Esophagus squamous epithelium (tissue), 5 donors: ENCODE measurements around the gene TMEM165. TPM values are rescaled to one million over a fixed set of nuclear protein-coding genes. Genes with fewer than 3 reads are reported as not detected.

Source experiments
- DNase-seq: peaks from one replicate; lab custom pipeline; 2025; lab: John Stamatoyannopoulos, UW
- H3K27ac ChIP-seq, 4 donors: fragments of 200-600 bp; sonication (generic); one replicate each; pipeline ENCODE4 v1.5.1; 2016 to 2019; ENCODE audit warnings: mild to moderate bottlenecking in 1 of 4
- H3K27me3 ChIP-seq, 4 donors: fragments of 200-600 bp; sonication (generic); 1 replicate in 3 of 4; 2 replicates in 1 of 4; pipeline versions ENCODE4 v1.5.1 to v1.6.0; 2017 to 2021; ENCODE audit warnings: antibody characterized with exemption in 1 of 4
- H3K36me3 ChIP-seq, 3 donors: fragments of 200-600 bp; sonication (generic); one replicate each; pipeline ENCODE4 v1.5.1; 2016 to 2019
- H3K4me1 ChIP-seq, 3 donors: fragments of 200-600 bp; sonication (generic); one replicate each; pipeline ENCODE4 v1.5.1; 2017 to 2019
- H3K4me3 ChIP-seq, 4 donors: fragments of 200-600 bp; sonication (generic); 1 replicate in 3 of 4; 2 replicates in 1 of 4; pipeline ENCODE4 v1.5.1; 2016 to 2019; ENCODE audit warnings: mild to moderate bottlenecking in 2 of 4, moderate library complexity in 1 of 4
- H3K9me3 ChIP-seq, 3 donors: fragments of 200-600 bp; sonication (generic); one replicate each; pipeline ENCODE4 v1.5.1; 2016 to 2019
- POLR2A ChIP-seq, 4 donors: fragments of 450-650 bp; IDR thresholded peaks; one replicate each; pipeline ENCODE4 v1.6.1; 2017; ENCODE audit warnings: antibody characterized with exemption in 4 of 4, mild to moderate bottlenecking in 4 of 4, moderate library complexity in 3 of 4
- WGBS, 2 donors: methylation state at CpG; one replicate each; pipeline ENCODE4 v1.1.5; 2018; 5-methylcytosine and 5-hydroxymethylcytosine counted together
- intact Hi-C: fragments of 100-400 bp; cut with DNase I; formaldehyde crosslinking; loops from one replicate; pipeline ENCODE4 v1.15.0; 2022
- total RNA-seq, 4 donors: library from RNA; depleted of rRNA; stranded (reverse); fragments of >200 nt; gene quantifications; one replicate each; pipeline ENCODE4 v1.1.0, GENCODE V29; 2016
- TF ChIP-seq, protein P1 (sequence below), 6 experiments: fragments of 450-650 bp in 4 of 6; fragments of 200-600 bp in 2 of 6; sonication (generic) in 2 of 6; IDR thresholded peaks; one replicate each; pipeline ENCODE4 v1.5.1; 2016 to 2019; ENCODE audit warnings: antibody characterized with exemption in 6 of 6, mild to moderate bottlenecking in 4 of 6, moderate library complexity in 4 of 6
- donor health status: DM: yes; HTN: yes; CAD: no.

The TMEM165 gene
- total RNA-seq, 4 donors from 2014 or later: 136 to 276 (median 179) TPM

DNA sequence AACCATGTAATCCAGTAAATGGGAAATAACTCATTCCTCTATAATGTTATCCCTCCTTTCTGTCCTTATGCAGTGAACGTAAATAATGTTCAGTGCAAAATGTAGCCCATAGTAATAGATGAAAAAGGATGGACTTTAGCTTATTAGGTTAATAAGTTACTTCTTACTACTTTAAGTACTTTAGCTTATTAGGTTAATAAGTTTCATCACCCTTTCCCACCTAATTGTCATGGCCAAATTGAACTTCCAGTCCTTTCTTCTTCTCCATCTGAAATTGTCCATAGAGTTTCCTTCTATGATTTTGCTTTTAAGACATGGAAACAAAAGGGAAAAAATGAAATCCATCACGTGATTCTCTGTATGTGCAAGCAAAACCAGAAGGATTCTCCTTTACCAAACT, 15.2 kb upstream of the TMEM165 start:
- Histone ChIP-seq H3K4me3 (no peak overlapping the region), H3K36me3 (no peaks in the 10 kb centered on the region), H3K27ac (no peak overlapping the region), H3K9me3 (no peaks in the 10 kb centered on the region), H3K27me3 (no peaks in the 10 kb centered on the region), H3K4me1 (peaks cover 0 to 9% (median 0%) of the 10 kb centered on the region in 3 donors)
- intact Hi-C loops: no loop called here
- no peak for DNase-seq
- no peak for TF ChIP-seq POLR2A (IDR thresholded peaks at IDR 0.05)
- TF ChIP-seq, protein P1, sequence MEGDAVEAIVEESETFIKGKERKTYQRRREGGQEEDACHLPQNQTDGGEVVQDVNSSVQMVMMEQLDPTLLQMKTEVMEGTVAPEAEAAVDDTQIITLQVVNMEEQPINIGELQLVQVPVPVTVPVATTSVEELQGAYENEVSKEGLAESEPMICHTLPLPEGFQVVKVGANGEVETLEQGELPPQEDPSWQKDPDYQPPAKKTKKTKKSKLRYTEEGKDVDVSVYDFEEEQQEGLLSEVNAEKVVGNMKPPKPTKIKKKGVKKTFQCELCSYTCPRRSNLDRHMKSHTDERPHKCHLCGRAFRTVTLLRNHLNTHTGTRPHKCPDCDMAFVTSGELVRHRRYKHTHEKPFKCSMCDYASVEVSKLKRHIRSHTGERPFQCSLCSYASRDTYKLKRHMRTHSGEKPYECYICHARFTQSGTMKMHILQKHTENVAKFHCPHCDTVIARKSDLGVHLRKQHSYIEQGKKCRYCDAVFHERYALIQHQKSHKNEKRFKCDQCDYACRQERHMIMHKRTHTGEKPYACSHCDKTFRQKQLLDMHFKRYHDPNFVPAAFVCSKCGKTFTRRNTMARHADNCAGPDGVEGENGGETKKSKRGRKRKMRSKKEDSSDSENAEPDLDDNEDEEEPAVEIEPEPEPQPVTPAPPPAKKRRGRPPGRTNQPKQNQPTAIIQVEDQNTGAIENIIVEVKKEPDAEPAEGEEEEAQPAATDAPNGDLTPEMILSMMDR (IDR thresholded peaks at IDR 0.05): no peak
- 73 to 94% methylated on average over 2 of the region's 2 CpGs for WGBS, 2 donors

DNA sequence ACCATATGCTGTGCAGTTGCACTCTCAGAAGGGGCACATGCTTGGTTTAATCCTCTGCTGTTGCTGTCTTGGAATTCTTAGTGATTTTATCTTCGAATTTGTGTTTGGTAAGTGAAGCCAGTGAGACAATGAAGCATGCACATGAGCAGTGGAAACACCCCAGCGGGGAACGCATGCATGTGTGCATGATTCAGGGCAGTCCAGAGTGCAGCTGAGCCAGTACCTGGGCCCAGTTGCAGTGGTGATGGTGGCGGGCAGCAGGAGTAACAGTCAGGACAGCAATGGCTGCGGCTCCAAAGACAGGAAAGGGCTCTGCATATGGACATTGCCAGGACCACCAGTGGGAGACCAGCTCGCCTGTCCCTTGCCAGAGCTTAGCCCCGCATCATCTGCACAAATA, 14.3 kb upstream of the TMEM165 start:
- intact Hi-C loops: no loop called here
- H3K4me3 ChIP-seq: no peak overlapping the region
- WGBS, 2 donors: 87 to 95% methylated on average over 6 to 7 of the region's 7 CpGs

DNA sequence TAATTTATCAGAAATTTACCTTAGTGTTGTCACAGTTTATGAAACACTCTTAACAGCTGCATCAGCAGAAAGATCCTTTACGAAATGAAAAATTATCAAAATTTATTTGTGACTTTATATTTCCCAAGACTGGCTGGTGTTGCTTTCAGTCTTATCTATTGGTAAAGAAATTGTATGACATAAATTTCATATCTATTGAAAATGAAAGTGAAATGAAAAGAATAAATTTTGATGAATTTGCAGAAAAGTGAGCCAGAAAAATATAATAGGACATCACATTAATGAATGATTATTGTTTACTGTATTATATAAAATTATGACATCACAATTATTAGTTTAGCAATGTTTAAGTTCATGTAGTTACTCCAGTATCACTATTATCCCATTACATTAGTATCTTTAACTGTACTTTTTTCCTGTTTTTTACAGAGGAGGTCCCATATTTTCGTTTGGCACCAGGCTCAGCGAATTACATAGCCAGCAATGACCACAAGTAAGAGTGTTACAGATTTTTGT, 13.2 kb upstream of the TMEM165 start:
- TF ChIP-seq, protein P1 (IDR thresholded peaks at IDR 0.05): no peak
- no peak for TF ChIP-seq POLR2A (IDR thresholded peaks at IDR 0.05)

More for the DNA sequence above, 14.3 kb upstream of the TMEM165 start:
- Histone ChIP-seq H3K36me3 (no peaks in the 10 kb centered on the region), H3K27ac (no peak overlapping the region), H3K9me3 (no peaks in the 10 kb centered on the region), H3K27me3 (no peaks in the 10 kb centered on the region), H3K4me1 (peaks cover 0 to 9% (median 0%) of the 10 kb centered on the region in 3 donors)
- DNase-seq: no peak
- no peak for TF ChIP-seq POLR2A (IDR thresholded peaks at IDR 0.05)
- TF ChIP-seq, protein P1 (IDR thresholded peaks at IDR 0.05): no peak

DNA sequence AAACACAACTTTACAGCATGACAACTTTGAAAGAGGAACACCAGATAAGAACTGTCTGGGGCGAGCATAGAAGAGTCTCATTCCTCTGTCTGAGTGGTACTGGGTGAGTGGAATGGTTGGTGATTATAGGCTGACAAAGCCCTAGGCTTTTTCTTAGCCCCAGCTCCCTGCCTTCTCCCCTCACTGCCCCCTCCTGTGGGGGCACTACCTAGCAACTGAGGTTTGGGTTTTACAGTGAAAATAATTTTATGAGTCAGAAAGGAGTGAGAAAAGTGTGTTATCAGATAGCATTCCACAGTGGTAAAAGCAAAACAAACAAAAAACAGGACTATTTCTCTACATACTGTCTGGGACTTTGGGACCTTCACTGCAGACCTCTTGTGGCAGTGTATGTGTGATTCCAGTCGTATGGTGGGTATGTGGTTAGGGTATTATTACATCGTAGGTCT, 10.5 kb upstream of the TMEM165 start:
- Histone ChIP-seq H3K9me3 (no peaks in the 10 kb centered on the region), H3K4me3 (no peak overlapping the region), H3K36me3 (no peaks in the 10 kb centered on the region), H3K27me3 (no peaks in the 10 kb centered on the region), H3K4me1 (no peaks in the 10 kb centered on the region), H3K27ac (no peak overlapping the region)
- DNase-seq: no peak
- 82 to 86% methylated on average over 3 of the region's 3 CpGs for WGBS, 2 donors
- TF ChIP-seq, protein P1 (IDR thresholded peaks at IDR 0.05): no peak
- no peak for TF ChIP-seq POLR2A (IDR thresholded peaks at IDR 0.05)
- intact Hi-C loops: no loop called here

More for the DNA sequence above, 13.2 kb upstream of the TMEM165 start:
- intact Hi-C loops: no loop called here
- no peak overlapping the region for H3K4me3 ChIP-seq
- peaks cover 0 to 9% (median 0%) of the 10 kb centered on the region in 3 donors for H3K4me1 ChIP-seq
- no peaks in the 10 kb centered on the region for H3K27me3 ChIP-seq
- H3K27ac ChIP-seq: no peak overlapping the region
- WGBS, 2 donors: 86% methylated on average over 3 of the region's 3 CpGs
- DNase-seq: no peak
- H3K36me3 ChIP-seq: no peaks in the 10 kb centered on the region
- no peaks in the 10 kb centered on the region for H3K9me3 ChIP-seq

DNA sequence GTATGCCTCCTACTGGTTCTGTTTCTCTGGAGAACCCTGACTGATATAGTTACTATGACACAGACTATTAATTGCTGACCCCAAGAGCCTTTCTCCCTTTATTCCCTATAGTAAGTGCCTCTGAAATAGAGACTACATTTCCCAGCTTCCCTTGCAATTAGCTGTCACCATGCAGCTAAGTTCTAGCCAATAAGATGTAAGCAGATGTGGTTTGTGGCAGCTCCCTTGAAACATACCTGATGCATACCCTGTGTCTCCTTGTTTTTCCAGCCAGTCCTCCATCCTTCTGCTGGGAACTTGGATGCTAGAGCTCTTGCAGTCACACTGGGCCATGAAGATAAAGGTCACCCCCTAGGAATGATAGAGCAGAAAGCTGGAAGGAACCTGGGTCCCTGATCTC, 9.7 kb upstream of the TMEM165 start:
- no peak overlapping the region for H3K4me3 ChIP-seq
- H3K27ac ChIP-seq: no peak overlapping the region
- TF ChIP-seq, protein P1 (IDR thresholded peaks at IDR 0.05): no peak
- no peak for TF ChIP-seq POLR2A (IDR thresholded peaks at IDR 0.05)
- H3K4me1 ChIP-seq: no peaks in the 10 kb centered on the region
- no peak for DNase-seq
- no peaks in the 10 kb centered on the region for H3K9me3 ChIP-seq
- H3K36me3 ChIP-seq: no peaks in the 10 kb centered on the region
- no peaks in the 10 kb centered on the region for H3K27me3 ChIP-seq
- intact Hi-C loops: no loop called here
